Measurements from ENCODE around the gene IFITM1.
"Not testable (repeated sequence)": the region's sequence is repeated elsewhere in the genome, so short reads cannot be mapped to it uniquely, and the experiment has no call there.

Gene IFITM1

DNA sequence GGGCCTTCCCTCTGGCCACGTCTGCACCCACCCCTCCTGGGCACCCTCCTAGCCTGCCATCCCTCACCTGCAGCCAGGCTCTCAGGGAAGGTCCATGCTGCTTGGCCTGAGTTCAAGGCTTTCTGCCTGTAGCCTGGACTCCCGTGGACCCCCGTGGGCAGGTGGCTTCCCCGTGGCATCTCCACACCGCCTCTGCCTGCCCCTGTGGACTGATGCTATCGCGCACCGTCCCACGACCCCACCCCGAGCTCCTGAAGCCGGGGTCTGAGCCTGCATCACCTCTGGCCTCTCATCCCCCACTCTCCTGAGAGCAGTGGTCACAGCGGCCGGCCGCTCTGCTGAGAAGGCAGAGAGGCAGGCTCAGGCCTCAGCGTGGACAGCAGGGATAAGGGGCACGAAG, 19.1 kb upstream of the IFITM1 start:
- DNase-seq: no peak

DNA sequence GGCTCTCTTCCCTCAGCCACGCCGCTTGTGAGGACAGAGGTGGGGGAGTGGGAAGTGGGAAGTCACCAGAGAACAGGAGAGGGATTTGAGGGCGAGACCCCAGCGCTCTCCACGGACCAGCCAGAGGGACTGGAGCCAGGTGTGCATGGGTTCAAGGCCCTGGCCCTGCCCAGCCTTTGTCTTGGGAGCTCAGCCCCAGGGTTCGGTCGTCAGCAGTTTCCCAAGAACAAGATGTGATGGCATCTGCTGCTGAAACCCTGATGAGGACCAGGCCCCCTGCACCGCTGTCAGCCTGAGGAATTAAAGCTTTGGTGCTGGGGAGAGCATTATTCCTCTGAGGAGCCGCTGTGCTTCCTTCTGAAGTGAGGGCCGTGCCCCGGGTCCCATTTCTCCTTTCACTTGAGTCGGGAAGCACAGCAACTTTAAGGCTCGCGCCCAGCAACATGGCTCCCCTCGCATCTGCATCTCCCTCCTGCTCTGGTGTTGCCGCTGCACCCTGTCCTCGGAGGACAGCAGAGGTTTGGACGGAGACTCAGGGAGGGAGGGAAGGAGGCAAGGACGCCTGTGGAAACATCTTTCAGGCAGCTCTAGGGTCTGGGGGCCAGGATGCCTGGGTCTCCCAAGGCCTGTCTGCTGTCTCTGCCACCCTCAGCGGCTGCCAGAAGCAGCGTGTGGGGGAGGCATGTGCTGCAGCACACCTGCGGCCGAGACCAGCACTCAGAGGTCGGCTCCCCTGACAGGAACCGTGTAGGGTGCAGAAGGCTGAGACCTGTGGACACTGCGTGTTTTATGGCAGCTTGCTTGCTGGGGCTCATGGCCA, 18.3 kb upstream of the IFITM1 start:
- DNase-seq: no peak

DNA sequence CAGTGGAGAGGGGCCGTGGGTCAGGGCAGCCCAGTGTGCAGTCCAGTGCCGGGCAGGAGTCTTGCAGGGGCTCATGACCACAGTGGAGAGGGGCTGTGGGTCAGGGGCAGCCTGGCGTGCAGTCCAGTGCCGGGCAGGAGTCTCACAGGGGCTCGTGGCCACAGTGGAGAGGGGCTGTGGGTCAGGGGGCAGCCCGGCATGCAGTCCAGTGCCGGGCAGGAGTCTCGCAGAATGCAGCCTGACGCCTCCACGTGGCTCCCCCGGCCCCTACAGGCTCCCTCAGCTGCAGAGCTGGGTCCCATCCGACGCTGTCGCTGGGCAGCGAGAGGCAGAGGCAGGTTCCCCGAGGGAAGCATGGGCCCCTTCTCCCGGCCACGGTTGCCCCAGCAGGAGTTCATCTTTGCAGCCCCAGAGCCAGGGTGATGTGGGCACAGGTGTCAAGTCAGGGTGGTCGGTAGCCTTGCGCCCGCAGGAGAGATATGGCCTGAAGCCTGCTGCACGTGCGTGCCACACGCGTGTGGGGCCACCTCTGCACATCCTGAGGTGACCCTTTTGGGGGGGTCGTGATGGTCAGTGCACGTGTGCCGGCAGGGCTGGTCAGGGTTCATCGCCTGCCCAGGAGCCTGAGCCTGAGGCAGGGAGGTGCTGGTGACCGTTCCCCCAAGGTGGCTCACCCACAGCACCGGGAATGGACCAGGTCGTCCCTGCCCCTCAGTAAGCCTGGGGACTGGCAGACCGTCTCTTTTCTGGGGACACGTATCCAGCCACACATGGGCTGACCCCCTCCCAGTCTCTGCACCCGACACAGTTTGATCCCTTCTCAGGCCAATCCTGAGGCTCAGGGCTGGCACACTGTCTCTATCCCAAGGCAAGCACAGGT, 17.4 kb upstream of the IFITM1 start:
- no peak for DNase-seq

DNA sequence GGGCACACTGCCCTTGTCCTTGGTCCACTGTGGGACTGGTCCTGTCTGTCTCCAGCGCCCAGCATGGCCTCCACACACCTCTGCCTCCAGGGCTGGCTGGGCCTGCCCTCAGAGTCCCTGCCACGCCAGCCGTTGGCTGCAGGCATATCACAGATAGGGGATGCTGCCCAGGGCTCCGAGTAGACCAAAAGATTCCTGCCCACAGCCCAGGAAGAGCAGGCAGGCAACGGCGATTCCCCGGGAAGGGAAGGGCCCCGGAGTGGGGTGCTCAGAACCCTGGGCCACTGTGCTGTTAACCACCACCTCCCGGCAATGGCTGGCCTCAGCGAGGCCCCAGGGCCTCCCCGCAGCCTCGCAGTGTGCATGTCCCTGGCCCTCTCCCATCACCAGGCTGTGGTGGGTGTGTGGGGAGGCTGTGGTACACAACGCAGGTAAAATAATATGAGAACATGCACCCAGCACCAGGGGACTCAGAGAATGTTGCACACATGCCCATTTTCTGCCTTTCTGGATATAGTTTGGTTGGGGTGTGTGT, 16.7 kb upstream of the IFITM1 start:
- DNase-seq: no peak

DNA sequence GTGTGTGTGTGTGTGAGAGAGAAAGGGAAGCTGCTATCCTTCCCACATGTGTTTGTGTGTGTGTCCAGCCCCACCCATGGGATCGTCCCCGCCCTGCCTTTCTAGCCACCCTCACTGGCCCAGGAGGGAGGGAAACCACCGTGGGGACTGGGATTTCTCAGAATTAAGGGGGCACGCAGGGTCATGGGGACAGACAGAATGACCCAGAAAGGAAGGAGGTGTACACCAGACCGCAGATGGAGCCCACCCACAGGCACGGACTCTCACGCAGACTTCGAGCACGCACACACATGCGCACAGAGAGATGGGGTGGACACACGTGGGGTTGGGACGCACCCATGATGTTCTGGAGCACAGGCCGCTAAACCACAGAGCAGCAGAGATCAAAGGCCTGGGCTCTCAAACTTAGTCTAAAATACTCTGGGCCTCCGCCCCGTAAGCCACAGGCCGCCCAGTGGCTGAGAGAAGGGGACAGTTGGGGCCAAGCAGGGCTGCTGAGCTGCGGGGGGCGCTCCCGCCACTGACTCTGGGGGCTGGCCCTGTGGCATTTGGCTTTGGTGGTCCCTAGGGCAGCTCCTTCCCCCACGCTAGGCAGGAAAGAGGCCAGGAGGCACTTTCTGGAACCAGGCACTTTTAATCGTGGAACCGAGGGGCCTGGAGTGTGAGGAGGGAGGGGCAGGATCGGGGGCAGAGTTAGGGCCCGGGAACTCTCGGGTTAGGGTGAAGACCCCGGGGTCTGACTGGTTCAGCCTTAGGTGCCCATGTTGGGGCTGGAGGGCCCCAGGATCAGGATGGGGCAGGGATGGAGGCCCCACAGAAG, 16.0 kb upstream of the IFITM1 start:
- DNase-seq: no peak

DNA sequence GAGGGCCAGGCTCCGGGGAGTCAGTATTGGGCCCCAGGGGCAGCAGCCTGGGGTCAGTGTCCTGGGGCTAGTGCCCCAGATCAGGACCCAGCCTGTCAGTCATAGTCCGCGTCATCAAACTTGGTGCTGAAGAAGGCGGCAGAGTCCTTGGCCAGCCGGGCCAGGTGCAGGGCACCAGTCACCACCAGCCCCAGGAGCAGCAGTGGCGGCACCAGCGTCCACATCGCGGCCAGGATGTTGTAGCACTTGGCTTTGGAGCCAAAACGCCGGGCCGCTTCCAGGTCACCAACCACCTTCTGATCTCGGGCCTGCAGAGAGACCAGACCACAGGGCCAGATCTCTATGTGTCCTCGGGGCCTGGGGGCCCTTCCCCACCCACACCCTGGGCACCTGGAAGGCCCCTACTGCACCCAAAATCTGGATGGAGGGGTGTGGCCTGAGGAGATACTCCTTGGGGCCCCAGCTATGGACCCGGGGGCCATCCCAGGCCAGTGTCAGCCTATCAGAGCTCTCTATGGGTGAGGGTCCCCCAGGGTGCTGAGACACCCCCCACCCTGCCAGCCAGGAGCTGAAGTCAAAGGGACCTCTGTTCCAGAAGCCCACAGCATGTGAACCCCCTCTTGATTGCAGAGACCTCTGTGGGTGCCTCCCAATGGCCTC, 15.3 kb upstream of the IFITM1 start:
- no peak for DNase-seq

DNA sequence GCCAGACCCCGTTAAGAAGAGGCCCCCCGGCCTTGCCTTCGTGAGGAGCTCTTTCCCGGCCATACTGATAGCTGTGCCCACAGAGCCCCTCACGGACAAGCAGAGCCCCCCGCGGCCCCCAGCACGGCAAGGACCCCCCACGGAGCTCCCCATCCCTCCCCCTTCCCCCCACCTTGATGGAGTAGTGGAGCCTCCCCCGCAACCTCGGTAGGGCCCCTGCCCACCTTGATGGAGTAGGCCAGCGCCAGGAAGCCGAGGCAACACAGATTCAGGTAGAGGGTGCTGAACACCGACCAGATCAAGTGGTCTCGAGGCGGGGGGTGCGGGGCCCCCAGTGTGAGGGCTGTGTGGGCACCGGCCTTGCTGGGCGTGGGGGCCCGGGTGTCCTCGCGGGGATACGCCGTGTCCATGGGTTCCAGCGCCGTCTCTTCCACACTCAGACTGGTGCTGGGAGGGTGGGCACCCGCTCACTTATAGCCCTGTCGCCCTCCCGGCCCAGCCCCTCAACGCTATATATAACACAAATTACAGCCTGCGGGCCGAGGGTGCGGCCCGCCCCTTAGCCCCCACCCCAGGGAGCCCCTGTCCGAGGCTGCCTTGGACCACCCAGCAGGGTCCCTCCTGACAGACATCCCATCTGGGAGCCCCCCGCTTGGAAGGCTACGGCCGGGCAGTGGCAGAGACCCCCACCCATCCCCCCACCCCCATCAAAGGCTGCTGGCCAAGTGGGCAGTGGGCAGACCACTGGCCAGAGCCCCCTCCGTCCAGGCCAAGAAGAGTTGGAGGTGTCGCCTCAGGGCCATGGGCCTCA, 14.6 kb upstream of the IFITM1 start, which contains the start of gene IFITM5:
Gene IFITM5, minus strand, starts transcription at position 446 of the 811 bp plus-strand sequence. Its CDS starts 36 bp downstream, at position 410.
- DNase-seq: no peak

DNA sequence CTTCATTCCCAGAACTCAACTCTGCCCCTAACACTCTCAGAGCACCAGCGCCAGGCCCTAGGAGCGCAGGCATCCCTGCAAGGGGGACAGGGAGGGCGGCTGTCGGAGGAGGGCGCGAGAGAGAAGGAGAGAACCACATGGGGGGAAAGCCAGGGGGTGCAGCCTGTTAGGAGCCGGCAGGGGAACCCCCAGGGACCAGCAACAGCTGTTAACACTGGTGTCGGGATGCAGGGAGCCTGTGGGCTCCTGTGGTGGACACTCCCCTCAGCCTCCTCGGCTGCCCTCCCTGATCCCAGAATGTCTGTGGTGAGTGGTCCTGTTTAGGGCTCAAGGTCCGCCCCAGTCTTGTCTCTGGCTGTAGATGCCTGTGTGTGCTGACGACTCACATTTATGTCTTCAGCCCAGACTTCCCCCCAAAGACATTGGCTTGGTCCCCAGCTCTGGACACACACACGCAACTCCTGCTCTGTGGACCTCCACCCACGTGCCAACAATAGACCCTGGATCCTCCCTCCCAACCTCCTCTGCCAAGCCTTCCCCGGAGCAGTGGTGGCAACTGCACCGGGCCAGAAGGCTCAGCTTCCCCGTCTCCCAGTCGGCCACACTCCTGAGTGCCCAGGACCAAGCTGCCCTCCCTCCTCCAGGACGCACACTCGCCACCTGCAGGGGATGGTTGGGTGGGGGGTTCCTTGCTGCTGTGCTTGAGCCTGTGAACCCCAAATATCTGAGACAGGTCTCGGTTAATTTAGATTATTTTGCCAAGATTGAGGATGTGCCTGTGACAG, 13.7 kb upstream of the IFITM1 start:
- no peak for DNase-seq

DNA sequence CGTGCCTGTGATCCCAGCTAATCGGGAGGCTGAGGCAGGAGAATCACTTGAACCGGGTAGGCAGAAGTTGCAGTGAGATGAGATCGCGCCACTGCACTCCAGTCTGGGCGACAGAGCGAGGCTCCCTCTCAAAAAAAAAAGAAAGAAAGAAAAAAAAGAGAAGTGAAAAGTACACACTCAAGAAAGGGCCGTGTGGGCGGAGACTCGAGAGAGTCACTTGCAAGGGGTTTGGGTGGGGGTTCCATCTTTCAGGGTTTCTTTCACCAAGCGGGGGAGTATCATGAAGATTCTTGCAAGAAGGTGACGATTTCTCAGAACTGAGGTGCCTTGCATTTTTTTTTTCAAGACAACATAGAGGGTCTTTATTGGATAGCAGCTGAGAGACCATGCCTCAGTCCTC, 10.5 kb upstream of the IFITM1 start:
- no peak for DNase-seq

DNA sequence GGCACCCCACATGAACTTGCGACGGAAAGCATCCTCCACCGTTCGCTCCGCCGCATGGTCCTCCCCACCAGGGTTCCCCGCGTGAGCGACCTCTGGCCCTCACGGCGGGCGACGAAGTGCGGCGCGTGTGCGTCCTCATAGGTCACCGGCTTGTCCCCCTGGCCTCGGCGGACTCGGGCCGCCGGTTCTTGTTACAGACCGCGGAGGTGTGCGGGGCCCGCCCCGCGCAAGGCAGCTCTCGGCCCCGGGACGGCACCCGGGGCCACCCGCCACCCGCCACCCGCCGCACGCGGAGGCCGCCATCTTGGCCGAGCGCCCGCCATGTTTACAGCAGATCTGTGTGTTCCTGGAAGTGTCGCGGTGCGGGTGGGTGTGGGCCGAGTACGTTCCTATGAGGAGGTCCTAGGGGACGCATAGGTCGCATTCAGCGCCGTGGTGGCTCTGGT, 9.8 kb upstream of the IFITM1 start:
- no peak for DNase-seq

DNA sequence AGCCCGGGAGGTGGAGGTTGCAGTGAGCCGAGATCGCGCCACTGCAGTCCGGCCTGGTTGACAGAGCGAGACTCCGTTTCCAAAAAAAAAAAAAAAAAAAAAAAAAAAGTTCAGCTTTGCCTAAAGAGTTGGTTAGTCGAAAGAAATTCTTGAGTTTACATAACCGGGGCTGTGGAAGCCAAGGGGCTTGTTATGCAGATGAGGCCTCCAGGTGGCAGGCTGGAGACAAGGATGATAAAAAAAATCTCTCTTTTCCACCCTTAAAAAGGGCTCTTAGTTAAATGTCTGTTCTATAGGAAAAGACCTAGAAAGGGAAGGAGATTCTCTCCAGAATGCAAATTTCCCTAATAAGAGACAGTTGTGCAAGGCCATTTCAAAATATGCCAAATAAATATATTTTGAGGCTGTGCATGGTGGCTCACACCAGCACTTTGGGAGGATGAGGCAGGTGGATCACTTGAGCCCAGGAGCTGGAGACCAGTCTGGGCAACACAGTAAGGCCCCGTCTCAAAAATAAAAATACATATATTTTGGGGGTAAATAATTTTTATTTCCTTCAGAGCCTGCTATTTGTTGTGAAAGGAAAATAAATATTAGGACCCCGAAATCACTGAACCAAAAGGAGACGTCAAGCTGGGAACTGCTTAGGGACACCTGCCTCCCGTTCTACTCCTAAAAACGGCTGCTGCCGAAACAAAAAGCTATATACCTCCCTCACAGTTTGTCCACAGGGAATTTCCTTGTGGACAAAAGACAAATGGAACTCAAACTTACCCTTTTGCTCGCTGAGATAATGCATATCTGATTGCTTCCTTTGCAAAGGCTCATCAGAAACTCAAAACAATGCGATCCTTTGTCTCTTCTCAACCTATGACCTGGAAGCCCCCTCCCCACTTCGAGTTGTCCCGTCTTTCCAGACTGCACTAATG, 8.7 kb upstream of the IFITM1 start:
- no peak for DNase-seq

DNA sequence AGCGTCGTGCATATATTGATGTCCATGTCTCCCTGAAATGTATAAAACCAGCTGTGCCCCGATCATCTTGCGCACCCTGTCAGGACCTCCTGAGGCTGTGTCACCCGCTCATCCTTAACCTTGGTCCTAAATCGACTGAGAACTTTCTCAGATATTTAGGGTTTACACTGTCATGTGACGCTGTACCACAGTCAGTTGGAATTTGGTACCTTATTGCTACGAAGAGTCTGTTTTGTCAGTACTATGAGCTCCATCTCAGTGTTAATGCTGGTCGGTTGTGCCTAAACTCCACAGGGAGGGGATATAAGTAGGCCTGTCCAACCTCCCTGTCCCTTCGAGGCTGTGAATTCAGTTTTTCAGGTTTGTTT, 8.0 kb upstream of the IFITM1 start:
- DNase-seq: no peak

DNA sequence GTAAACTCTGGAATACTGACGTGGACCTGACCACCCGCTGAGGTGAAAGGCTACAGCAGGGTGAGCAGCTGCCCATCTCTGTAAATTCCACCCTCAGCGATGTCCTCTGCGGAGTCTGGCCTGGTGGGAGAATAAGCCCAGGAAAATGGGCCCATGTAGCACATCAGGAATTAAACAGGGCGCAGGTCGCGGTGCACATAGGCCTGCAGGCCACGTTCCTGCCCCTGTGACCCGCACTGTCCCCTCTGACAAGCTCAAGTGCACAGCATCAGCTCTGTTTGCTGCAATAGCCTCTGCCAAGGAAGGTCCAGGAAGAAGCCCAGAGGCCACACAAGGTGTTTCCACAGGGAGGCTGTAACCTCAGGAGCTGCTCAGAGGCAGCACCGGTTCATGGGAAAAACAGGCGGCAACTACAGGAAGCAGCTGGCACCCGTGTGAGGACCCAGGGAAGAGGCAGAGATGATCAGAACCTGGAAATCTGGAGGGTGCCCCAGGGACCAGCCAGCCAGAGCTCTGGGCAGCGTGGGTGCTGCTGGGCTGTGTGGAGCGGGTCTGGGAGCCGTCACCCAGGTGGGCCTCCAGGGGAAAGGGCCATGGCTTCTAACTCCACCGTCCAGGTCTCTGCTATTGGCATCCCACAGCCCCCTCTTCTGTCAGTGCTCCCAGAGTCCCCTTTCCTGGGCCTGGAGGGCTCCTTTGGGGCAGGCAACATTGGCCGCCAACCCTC, 7.0 kb upstream of the IFITM1 start:
- no peak for DNase-seq

DNA sequence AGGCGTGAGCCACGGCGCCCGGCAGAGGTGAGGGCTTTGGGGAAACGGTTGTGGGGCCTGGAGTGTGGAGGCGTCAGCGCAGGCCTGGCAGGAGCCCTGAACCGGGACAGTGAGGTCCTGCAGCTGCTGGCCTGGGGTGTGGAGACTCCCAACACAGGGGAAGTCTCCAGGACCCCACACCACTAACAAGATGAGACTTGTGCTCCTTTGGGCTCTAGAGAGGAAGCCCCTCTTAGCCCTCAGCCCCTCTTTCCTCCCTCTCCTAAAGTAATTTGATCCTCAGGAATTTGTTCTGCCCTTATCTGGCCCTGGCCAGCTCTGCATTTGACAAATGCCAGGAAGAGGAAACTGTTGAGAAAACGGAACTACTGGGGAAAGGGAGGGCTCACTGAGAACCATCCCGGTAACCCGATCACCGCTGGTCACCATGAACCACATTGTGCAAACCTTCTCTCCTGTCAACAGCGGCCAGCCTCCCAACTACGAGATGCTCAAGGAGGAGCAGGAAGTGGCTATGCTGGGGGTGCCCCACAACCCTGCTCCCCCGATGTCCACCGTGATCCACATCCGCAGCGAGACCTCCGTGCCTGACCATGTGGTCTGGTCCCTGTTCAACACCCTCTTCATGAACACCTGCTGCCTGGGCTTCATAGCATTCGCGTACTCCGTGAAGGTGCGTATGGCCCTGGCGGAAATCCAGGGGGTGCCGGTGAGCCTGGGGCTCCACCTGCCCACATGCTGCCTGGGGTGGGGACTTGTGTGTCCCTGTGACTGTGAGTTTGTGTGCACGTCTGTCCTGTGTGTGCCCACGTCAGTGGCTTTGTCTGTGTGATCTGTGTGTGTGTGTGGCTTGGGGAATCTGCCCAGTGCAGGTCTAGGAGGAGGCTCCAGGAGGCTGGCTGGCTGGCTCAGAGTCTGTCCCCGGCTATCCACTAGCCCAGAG, 5.8 kb upstream of the IFITM1 start, which contains the start of gene IFITM2:
Gene IFITM2, plus strand, starts transcription at position 51 of the 943 bp plus-strand sequence. Its CDS starts 377 bp downstream, at position 428.
- not testable (repeated sequence) for DNase-seq

DNA sequence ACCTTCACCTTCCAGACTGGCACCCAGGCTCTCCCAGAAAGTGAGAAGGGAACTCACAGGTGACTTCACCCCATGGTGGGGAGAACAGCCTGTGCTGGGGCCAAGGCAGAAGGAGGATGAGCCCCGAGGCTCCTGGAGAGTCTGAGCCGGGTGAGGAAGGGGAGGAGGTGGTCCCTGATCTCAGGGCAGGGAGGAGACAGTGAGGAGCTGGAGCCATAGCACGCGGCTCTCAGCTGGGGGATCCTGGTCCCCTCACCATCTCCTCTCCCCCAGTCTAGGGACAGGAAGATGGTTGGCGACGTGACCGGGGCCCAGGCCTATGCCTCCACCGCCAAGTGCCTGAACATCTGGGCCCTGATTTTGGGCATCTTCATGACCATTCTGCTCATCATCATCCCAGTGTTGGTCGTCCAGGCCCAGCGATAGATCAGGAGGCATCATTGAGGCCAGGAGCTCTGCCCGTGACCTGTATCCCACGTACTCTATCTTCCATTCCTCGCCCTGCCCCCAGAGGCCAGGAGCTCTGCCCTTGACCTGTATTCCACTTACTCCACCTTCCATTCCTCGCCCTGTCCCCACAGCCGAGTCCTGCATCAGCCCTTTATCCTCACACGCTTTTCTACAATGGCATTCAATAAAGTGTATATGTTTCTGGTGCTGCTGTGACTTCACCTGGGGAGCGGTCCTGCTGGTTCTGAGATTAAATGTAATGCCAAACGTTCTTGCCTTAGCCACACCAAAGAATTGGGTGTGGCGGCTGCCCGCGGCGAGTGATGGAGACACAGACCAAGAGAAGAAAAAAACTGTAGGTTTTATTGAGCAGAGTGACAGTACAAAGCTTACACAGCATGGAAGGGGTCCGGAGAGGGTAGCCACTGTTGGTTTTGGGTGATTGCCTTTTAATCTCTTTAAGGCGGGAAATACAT, 4.8 kb upstream of the IFITM1 start:
- DNase-seq: not testable (repeated sequence)

DNA sequence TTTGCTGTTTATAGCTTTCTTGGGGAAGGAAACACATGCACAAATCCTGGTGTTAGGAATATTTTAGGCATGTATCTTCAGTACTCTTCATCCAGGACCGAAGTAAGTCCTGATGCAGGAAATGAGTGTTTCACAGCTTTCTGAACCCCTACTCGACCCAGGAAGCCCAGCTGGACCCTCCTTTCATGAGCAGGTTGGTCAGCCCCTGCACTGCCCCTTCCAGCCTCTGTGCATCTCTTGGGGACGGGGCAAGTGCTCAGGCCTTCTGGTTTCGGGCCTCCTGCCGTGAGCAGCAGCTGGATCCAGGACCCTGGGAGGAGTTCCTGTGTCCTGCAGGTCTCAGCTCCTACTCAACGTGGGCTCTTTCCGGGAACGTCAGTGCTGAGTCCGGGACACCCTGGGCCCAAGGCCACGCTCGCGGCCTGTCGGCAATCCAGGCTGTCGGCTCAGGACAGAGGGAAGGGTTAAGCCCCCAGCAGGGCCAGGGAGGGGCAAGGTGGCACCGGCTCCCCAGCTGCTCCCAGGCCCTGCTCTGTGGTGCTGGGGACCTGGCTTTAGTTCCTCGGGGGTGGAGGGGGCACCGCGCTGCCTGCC, 3.8 kb upstream of the IFITM1 start:
- DNase-seq: not testable (repeated sequence)

Measured in NCI-H446 treated with DMSO at 0.1 percent for 48 hours (cell line).